K562 (cell line): ENCODE data around the gene COX10. TPM values are rescaled to one million over a fixed set of nuclear protein-coding genes. Genes with fewer than 3 reads are reported as not detected.

Source experiments
- CHD7 ChIP-seq: fragments of 200-600 bp; sonication (generic); IDR thresholded peaks from one replicate; pipeline ENCODE4 v1.6.1; 2012; ENCODE audit warnings: mild to moderate bottlenecking, low read depth, low read length, inconsistent platforms
- polyA plus RNA-seq, 8 experiments: library from polyadenylated mRNA; depleted of rRNA in 4 of 8; stranded (reverse) in 5 of 8; unstranded in 3 of 8; fragments of >200 nt; fragmentation: Nextera tagmentation in 2 of 8; fragmentation: Illumina TruSeq in 1 of 8; extraction: Ambion mirVana in 2 of 8; extraction: Trizol in 1 of 8; gene quantifications; 2 replicates each; pipeline versions ENCODE4 v1.2.1 to v1.2.3, GENCODE V29; 2011 to 2014; ENCODE audit warnings: inconsistent platforms in 1 of 8, missing spikeins in 1 of 8
- total RNA-seq, 7 experiments: library from RNA; depleted of rRNA in 6 of 7; stranded (reverse); fragments of >200 nt in 6 of 7; fragmentation: Illumina TruSeq in 2 of 7; extraction: Trizol in 2 of 7; gene quantifications; 2 replicates each; pipeline versions ENCODE4 v1.2.1 to v1.2.3, GENCODE V29; 2011 to 2021; ENCODE audit warnings: low replicate concordance in 1 of 7

COX10 gene
- total and polyA plus RNA-seq, 9 of the 15 experiments (the other 6 are each of a cell fraction or from before 2014, with no cell fraction given) = 10.3 to 26.4 (median 17.8) TPM

GRCh38 chr17:14198575-14198974 lies 129.3 kb downstream of the COX10 start (continued):
- TF ChIP-seq CHD7 = no peak
- TF ChIP-seq, all 486 proteins: peak for 0
